ENCODE measurements around the gene MYL4.
"Not testable (repeated sequence)": the region's sequence is repeated elsewhere in the genome, so short reads cannot be mapped to it uniquely, and the experiment has no call there.

The MYL4 gene

DNA sequence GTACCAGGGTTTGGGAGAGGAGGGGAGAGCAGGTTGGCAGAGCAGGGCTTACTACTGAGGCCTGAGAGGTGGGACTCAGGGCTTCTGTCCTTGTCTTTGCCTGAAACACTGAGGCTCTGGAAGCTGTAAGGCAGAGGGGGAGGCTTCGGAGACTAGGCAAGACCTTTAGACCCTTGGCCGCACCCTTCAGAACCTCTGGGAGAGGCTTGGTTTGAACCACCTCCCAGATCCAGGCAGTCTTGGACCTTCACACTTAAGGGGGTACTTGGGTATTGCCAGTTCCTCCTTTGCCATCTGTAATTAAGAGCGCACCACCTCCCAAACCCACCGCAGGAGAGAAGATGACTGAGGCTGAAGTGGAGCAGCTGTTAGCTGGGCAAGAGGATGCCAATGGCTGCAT is 12.9 kb downstream of the MYL4 start:
- Histone ChIP-seq H3K9me3 (ENCODE audit: low read depth, low read length) (no peaks in the 10 kb centered on the region), H3K36me3 (ENCODE audit: insufficient read depth, low read length) (no peaks in the 10 kb centered on the region), H3K9ac (ENCODE audit: insufficient read length) (no peak overlapping the region), H3K4me3 (no peak overlapping the region), H3K27ac (no peak overlapping the region)
- DNase-seq (ENCODE audit: low read depth, low spot score): no peak
- TF ChIP-seq EZH2 (IDR thresholded peaks at IDR 0.05): no peak
- TF ChIP-seq FOXP2 (optimal IDR thresholded peaks at IDR 0.05; ENCODE audit: control extremely low read depth, extremely low read length, insufficient read depth): no peak

GRCh38 chr17:47223007-47223406 is 13.9 kb downstream of the MYL4 start:
- Histone ChIP-seq H3K9me3 (ENCODE audit: low read depth, low read length) (no peaks in the 10 kb centered on the region), H3K9ac (ENCODE audit: insufficient read length) (no peak overlapping the region), H3K27ac (no peak overlapping the region), H3K4me3 (no peak overlapping the region), H3K36me3 (ENCODE audit: insufficient read depth, low read length) (no peaks in the 10 kb centered on the region)
- TF ChIP-seq POLR2AphosphoS5 (IDR thresholded peaks at IDR 0.05; ENCODE audit: borderline replicate concordance, low read depth, low read length) (no peak), EZH2 (IDR thresholded peaks at IDR 0.05) (no peak), FOXP2 (optimal IDR thresholded peaks at IDR 0.05; ENCODE audit: control extremely low read depth, extremely low read length, insufficient read depth) (no peak)
- DNase-seq (ENCODE audit: low read depth, low spot score): no peak

- DNase-seq (ENCODE audit: low read depth, low spot score): no peak
- Histone ChIP-seq H3K9ac (ENCODE audit: insufficient read length) (no peak overlapping the region), H3K9me3 (ENCODE audit: low read depth, low read length) (no peaks in the 10 kb centered on the region), H3K4me3 (no peak overlapping the region), H3K36me3 (ENCODE audit: insufficient read depth, low read length) (no peaks in the 10 kb centered on the region), H3K27ac (no peak overlapping the region)
- TF ChIP-seq POLR2AphosphoS5 (IDR thresholded peaks at IDR 0.05; ENCODE audit: borderline replicate concordance, low read depth, low read length) (no peak), FOXP2 (optimal IDR thresholded peaks at IDR 0.05; ENCODE audit: control extremely low read depth, extremely low read length, insufficient read depth) (no peak), EZH2 (IDR thresholded peaks at IDR 0.05) (no peak)
Measured at GRCh38 chr17:47223460-47223859, 14.3 kb downstream of the MYL4 start.

GRCh38 chr17:47224077-47224476 is 14.9 kb downstream of the MYL4 start:
- not testable (repeated sequence) for DNase-seq (ENCODE audit: low read depth, low spot score)

DNA sequence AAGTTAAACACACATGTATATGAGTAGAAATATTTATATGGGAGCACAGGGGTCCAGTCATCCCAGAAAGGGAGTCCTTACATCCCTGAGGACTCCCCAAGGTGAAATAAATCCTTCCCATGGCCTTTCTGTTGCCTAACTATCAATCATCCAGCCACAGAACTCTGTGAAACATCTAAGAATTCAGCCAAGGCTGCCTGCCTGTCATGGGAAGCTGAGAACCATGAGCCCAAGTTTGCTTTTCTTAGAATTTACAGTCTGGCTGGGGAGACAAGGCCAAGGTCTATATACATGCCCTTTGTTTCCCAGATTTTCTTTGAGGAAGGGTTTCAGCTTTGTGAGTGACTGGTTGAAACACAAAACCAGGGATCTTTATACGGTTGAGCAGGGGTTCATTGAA is 15.8 kb downstream of the MYL4 start:
- Histone ChIP-seq H3K36me3 (ENCODE audit: insufficient read depth, low read length) (no peaks in the 10 kb centered on the region), H3K4me3 (no peak overlapping the region; the same call in 1 of the 2 replicates), H3K9ac (ENCODE audit: insufficient read length) (peak overlapping the region; percentile 8), H3K9me3 (ENCODE audit: low read depth, low read length) (no peaks in the 10 kb centered on the region), H3K27ac (peak overlapping the region; percentile 67; the same call in 1 of the 2 replicates)
- no peak for DNase-seq (ENCODE audit: low read depth, low spot score)
- no peak for TF ChIP-seq POLR2AphosphoS5 (IDR thresholded peaks at IDR 0.05; ENCODE audit: borderline replicate concordance, low read depth, low read length)
- TF ChIP-seq FOXP2 (optimal IDR thresholded peaks at IDR 0.05; ENCODE audit: control extremely low read depth, extremely low read length, insufficient read depth): no peak
- TF ChIP-seq EZH2 (IDR thresholded peaks at IDR 0.05): no peak

More at GRCh38 chr17:47224077-47224476, 14.9 kb downstream of the MYL4 start:
- H3K27ac ChIP-seq; H3K9me3 ChIP-seq (ENCODE audit: low read depth, low read length); H3K36me3 ChIP-seq (ENCODE audit: insufficient read depth, low read length); H3K9ac ChIP-seq (ENCODE audit: insufficient read length); H3K4me3 ChIP-seq: not testable (repeated sequence)

GRCh38 chr17:47225436-47225858 is 16.3 kb downstream of the MYL4 start:
- Histone ChIP-seq H3K36me3 (ENCODE audit: insufficient read depth, low read length) (no peaks in the 10 kb centered on the region), H3K9me3 (ENCODE audit: low read depth, low read length) (no peaks in the 10 kb centered on the region), H3K27ac (peak overlapping the region; percentile 67; the same call in 1 of the 2 replicates), H3K9ac (ENCODE audit: insufficient read length) (peak overlapping the region; percentile 8), H3K4me3 (no peak overlapping the region; the same call in 1 of the 2 replicates)
- DNase-seq (ENCODE audit: low read depth, low spot score): peak; percentile 22
- TF ChIP-seq FOXP2 (optimal IDR thresholded peaks at IDR 0.05; ENCODE audit: control extremely low read depth, extremely low read length, insufficient read depth): no peak
- no peak for TF ChIP-seq POLR2AphosphoS5 (IDR thresholded peaks at IDR 0.05; ENCODE audit: borderline replicate concordance, low read depth, low read length)
- TF ChIP-seq EZH2 (IDR thresholded peaks at IDR 0.05): no peak

- Histone ChIP-seq H3K9me3 (ENCODE audit: low read depth, low read length) (no peaks in the 10 kb centered on the region), H3K9ac (ENCODE audit: insufficient read length) (no peak overlapping the region), H3K27ac (no peak overlapping the region), H3K36me3 (ENCODE audit: insufficient read depth, low read length) (no peaks in the 10 kb centered on the region), H3K4me3 (no peak overlapping the region)
- no peak for TF ChIP-seq EZH2 (IDR thresholded peaks at IDR 0.05)
- TF ChIP-seq FOXP2 (optimal IDR thresholded peaks at IDR 0.05; ENCODE audit: control extremely low read depth, extremely low read length, insufficient read depth): no peak
- no peak for TF ChIP-seq POLR2AphosphoS5 (IDR thresholded peaks at IDR 0.05; ENCODE audit: borderline replicate concordance, low read depth, low read length)
- no peak for DNase-seq (ENCODE audit: low read depth, low spot score)
Measured at GRCh38 chr17:47225911-47226688, 17.0 kb downstream of the MYL4 start.

DNA sequence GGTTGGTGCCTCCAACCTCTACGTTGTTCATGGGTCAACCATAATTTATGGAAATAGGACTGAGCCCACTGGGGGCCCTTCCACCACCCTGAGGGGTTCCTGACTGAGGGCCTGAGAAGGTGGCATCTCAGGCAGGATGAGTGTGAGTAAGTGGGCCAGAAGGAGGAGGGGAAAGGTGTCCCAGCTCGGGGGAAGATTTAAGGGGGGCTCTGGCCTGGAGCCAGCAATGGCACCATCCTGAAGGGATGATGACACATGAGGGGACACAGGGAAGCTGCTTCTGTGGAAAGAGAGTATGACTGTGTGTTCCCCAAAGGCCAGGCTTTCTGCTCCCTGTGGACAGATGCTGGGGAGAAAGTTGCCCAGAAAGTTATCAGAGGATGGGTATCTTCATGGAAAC is 18.7 kb downstream of the MYL4 start:
- TF ChIP-seq POLR2AphosphoS5 (IDR thresholded peaks at IDR 0.05; ENCODE audit: borderline replicate concordance, low read depth, low read length): no peak
- TF ChIP-seq EZH2 (IDR thresholded peaks at IDR 0.05): no peak
- no peak for TF ChIP-seq FOXP2 (optimal IDR thresholded peaks at IDR 0.05; ENCODE audit: control extremely low read depth, extremely low read length, insufficient read depth)
- H3K9ac ChIP-seq (ENCODE audit: insufficient read length): no peak overlapping the region
- no peak overlapping the region for H3K27ac ChIP-seq
- H3K36me3 ChIP-seq (ENCODE audit: insufficient read depth, low read length): no peaks in the 10 kb centered on the region
- no peak overlapping the region for H3K4me3 ChIP-seq
- DNase-seq (ENCODE audit: low read depth, low spot score): no peak
- no peaks in the 10 kb centered on the region for H3K9me3 ChIP-seq (ENCODE audit: low read depth, low read length)
